NB4 (cell line): ENCODE measurements around the gene GID8.

ENCODE experiments used
- CTCF ChIP-seq: IDR thresholded peaks from one replicate; pipeline ENCODE4 v1.5.1; 2012; ENCODE audit warnings: low read depth, low read length
- MAX ChIP-seq: IDR thresholded peaks from 2 replicates; pipeline ENCODE4 v1.6.1; 2011; ENCODE audit warnings: low read depth, low read length
- MYC ChIP-seq: IDR thresholded peaks from 2 replicates; pipeline ENCODE4 v1.6.1; 2011; ENCODE audit warnings: low read depth, low read length
- POLR2A ChIP-seq: IDR thresholded peaks from 2 replicates; pipeline ENCODE4 v1.6.1; 2011; ENCODE audit warnings: mild to moderate bottlenecking; ENCODE audit not compliant: insufficient read length; ENCODE audit errors: extremely low read depth

- TF ChIP-seq CTCF = peak; percentile 60
- TF ChIP-seq MYC = no peak
- TF ChIP-seq POLR2A = no peak
- TF ChIP-seq MAX = 0 out of 2 replicates have a peak, but pooled peaks have one; percentile 4
These were observed 16.7 kb upstream of the GID8 start for GRCh38 chr20:62921119-62921687.
